Fibroblast of lung (primary cell): ENCODE data around the gene CCDC87. TPM values are rescaled to one million over a fixed set of nuclear protein-coding genes. Genes with fewer than 3 reads are reported as not detected.

ENCODE experiments used
- DNase-seq, 2 donors: peaks; one replicate each; pipeline versions ENCODE4 v3.0.0 to v3.0.0-alpha.2; 2010; ENCODE audit warnings: low read depth in 2 of 2
- H2AFZ ChIP-seq: 2 replicates; pipeline ENCODE4 v1.5.1; 2012; ENCODE audit warnings: low read length, control low read depth, inconsistent platforms
- H3K27ac ChIP-seq: 2 replicates; pipeline ENCODE4 v1.5.1; 2011; ENCODE audit warnings: low read length, control low read depth; ENCODE audit not compliant: insufficient read depth
- H3K27me3 ChIP-seq: 2 replicates; pipeline ENCODE4 v1.5.1; 2011; ENCODE audit warnings: mild to moderate bottlenecking, low read length; ENCODE audit not compliant: control insufficient read depth, insufficient read depth
- H3K36me3 ChIP-seq: 2 replicates; pipeline ENCODE4 v1.5.1; 2011; ENCODE audit warnings: low read length; ENCODE audit not compliant: control insufficient read depth, insufficient read depth
- H3K4me1 ChIP-seq: 2 replicates; pipeline ENCODE4 v1.5.1; 2011; ENCODE audit warnings: low read length; ENCODE audit not compliant: control insufficient read depth, insufficient read depth; ENCODE audit errors: extremely low read depth
- H3K4me2 ChIP-seq: 2 replicates; pipeline ENCODE4 v1.5.1; 2011; ENCODE audit warnings: low read length, control low read depth; ENCODE audit not compliant: insufficient read depth; ENCODE audit errors: extremely low read depth
- H3K4me3 ChIP-seq, 4 experiments: fragments of 200-600 bp in 1 of 4; sonication (generic) in 1 of 4; replicated peaks in 1 of 4; 2 replicates each; pipeline ENCODE4 v1.5.1; 2011 to 2016; ENCODE audit warnings: low read length in 4 of 4, low read depth in 3 of 4, mild to moderate bottlenecking in 3 of 4, control low read depth in 2 of 4, inconsistent platforms in 1 of 4, mixed read lengths in 1 of 4; ENCODE audit not compliant: insufficient read depth in 1 of 4; ENCODE audit errors: control extremely low read depth in 1 of 4
- H3K79me2 ChIP-seq: 2 replicates; pipeline ENCODE4 v1.5.1; 2012; ENCODE audit warnings: mild to moderate bottlenecking, low read length, inconsistent platforms; ENCODE audit not compliant: control insufficient read depth, insufficient read depth
- H3K9ac ChIP-seq: 2 replicates; pipeline ENCODE4 v1.5.1; 2011; ENCODE audit warnings: mild to moderate bottlenecking, low read length, control low read depth; ENCODE audit not compliant: insufficient read depth
- H3K9me3 ChIP-seq: 2 replicates; pipeline ENCODE4 v1.5.1; 2012; ENCODE audit warnings: low read depth, low read length; ENCODE audit not compliant: control insufficient read depth, insufficient read depth
- H4K20me1 ChIP-seq: 2 replicates; pipeline ENCODE4 v1.5.1; 2011; ENCODE audit warnings: low read length; ENCODE audit not compliant: control insufficient read depth, insufficient read depth; ENCODE audit errors: extremely low read depth
- CTCF ChIP-seq, 2 donors: IDR thresholded peaks in 1 of 2; conservative IDR thresholded peaks in 1 of 2; 1 replicate in 1 of 2; 2 replicates in 1 of 2; pipeline ENCODE4 v1.5.1; 2011 to 2012; ENCODE audit warnings: low read length in 2 of 2, control low read depth in 1 of 2, inconsistent platforms in 1 of 2, low read depth in 1 of 2, mild to moderate bottlenecking in 1 of 2
- EZH2 ChIP-seq: IDR thresholded peaks from 2 replicates; pipeline ENCODE4 v1.5.1; 2012; ENCODE audit warnings: low read length, control low read depth, mild to moderate bottlenecking; ENCODE audit errors: missing control alignments
- polyA plus RNA-seq, 2 donors: library from polyadenylated mRNA; depleted of rRNA in 1 of 2; stranded (reverse) in 1 of 2; unstranded in 1 of 2; fragments of >200 nt; gene quantifications; 2 replicates each; pipeline ENCODE4 v1.2.1, GENCODE V29; 2011 to 2012; ENCODE audit warnings: missing spikeins in 1 of 2
- total RNA-seq: library from RNA; depleted of rRNA; stranded (reverse); fragments of >200 nt; gene quantifications from 2 replicates; pipeline ENCODE4 v1.2.1, GENCODE V29; 2014

CCDC87 gene
- total and polyA plus RNA-seq, 2 donors (not counting 1 experiment from before 2014, with no cell fraction given) = 0.11 to 0.33 TPM

GRCh38 chr11:66559866-66560676, 32.8 kb downstream of the CCDC87 start:
- Histone ChIP-seq H3K27me3 (peaks cover 16% of the 10 kb centered on the region), H3K79me2 (no peaks in the 10 kb centered on the region), H3K9ac (no peak overlapping the region), H3K36me3 (no peaks in the 10 kb centered on the region), H3K9me3 (no peaks in the 10 kb centered on the region), H3K4me3 (no peak overlapping the region), H4K20me1 (no peaks in the 10 kb centered on the region), H3K4me2 (no peak overlapping the region), H2AFZ (no peak overlapping the region), H3K4me1 (no peaks in the 10 kb centered on the region), H3K27ac (no peak overlapping the region)
- TF ChIP-seq EZH2 = no peak
- no peak for TF ChIP-seq CTCF (conservative IDR thresholded peaks at IDR 0.05 in 1 of 2, IDR thresholded peaks at IDR 0.05 in 1 of 2; ENCODE audit: low read depth in 1 of 2, low read length in 2 of 2)
- DNase-seq = no peak

- peak in 1 of 2 donors; percentile 17 for DNase-seq
- Histone ChIP-seq H2AFZ (no peak overlapping the region), H3K9me3 (no peaks in the 10 kb centered on the region), H3K4me1 (no peaks in the 10 kb centered on the region), H3K4me3 (no peak overlapping the region), H3K4me2 (no peak overlapping the region), H4K20me1 (no peaks in the 10 kb centered on the region), H3K36me3 (no peaks in the 10 kb centered on the region), H3K79me2 (no peaks in the 10 kb centered on the region), H3K9ac (no peak overlapping the region), H3K27me3 (peaks cover 16% of the 10 kb centered on the region), H3K27ac (no peak overlapping the region)
- TF ChIP-seq CTCF (conservative IDR thresholded peaks at IDR 0.05 in 1 of 2, IDR thresholded peaks at IDR 0.05 in 1 of 2; ENCODE audit: low read depth in 1 of 2, low read length in 2 of 2) = no peak
- no peak for TF ChIP-seq EZH2
Observed at GRCh38 chr11:66559142-66559865, 33.6 kb downstream of the CCDC87 start.

- H3K79me2 ChIP-seq = no peaks in the 10 kb centered on the region
- no peak overlapping the region for H2AFZ ChIP-seq
- H3K9me3 ChIP-seq = no peaks in the 10 kb centered on the region
- no peak overlapping the region for H3K4me2 ChIP-seq
- H3K27ac ChIP-seq = no peak overlapping the region
- H3K4me3 ChIP-seq = no peak overlapping the region
- no peak for DNase-seq
- H3K27me3 ChIP-seq = peaks cover 16% of the 10 kb centered on the region
- H4K20me1 ChIP-seq = no peaks in the 10 kb centered on the region
- TF ChIP-seq CTCF (conservative IDR thresholded peaks at IDR 0.05 in 1 of 2, IDR thresholded peaks at IDR 0.05 in 1 of 2; ENCODE audit: low read depth in 1 of 2, low read length in 2 of 2) = no peak
- no peak for TF ChIP-seq EZH2
- no peaks in the 10 kb centered on the region for H3K4me1 ChIP-seq
- no peak overlapping the region for H3K9ac ChIP-seq
- no peaks in the 10 kb centered on the region for H3K36me3 ChIP-seq
Observed at GRCh38 chr11:66557733-66558326, 35.0 kb downstream of the CCDC87 start.
